Right lung (tissue), 5 donors: Measurements from ENCODE around the gene MEG3. TPM values are rescaled to one million over a fixed set of nuclear protein-coding genes. Genes with fewer than 3 reads are reported as not detected.

Experiments
- DNase-seq, 2 donors: peaks; one replicate each; pipeline ENCODE4 v3.0.0-alpha.2; 2013
- polyA plus RNA-seq, 5 donors: library from polyadenylated mRNA; unstranded; fragments of 120-200 nt; gene quantifications; one replicate each; pipeline versions ENCODE4 v1.2.1 to v1.2.3, GENCODE V29; 2013; ENCODE audit warnings: inconsistent platforms in 1 of 5, low replicate concordance in 1 of 5; ENCODE audit not compliant: insufficient read length in 5 of 5, insufficient read depth in 1 of 5

Gene MEG3
- polyA plus RNA-seq, 5 donors = 278 to 559 (median 387) TPM

GRCh38 chr14:100828031-100828769, 2.3 kb downstream of the MEG3 start:
- DNase-seq = no peak

GRCh38 chr14:100830681-100831080, 4.8 kb downstream of the MEG3 start:
- no peak for DNase-seq

GRCh38 chr14:100832311-100832960, 6.5 kb downstream of the MEG3 start:
- DNase-seq = no peak

GRCh38 chr14:100834082-100834793, 8.3 kb downstream of the MEG3 start:
- no peak for DNase-seq

GRCh38 chr14:100834794-100835547, 9.1 kb downstream of the MEG3 start:
- DNase-seq = no peak

GRCh38 chr14:100835548-100836310, 9.8 kb downstream of the MEG3 start:
- no peak for DNase-seq

- no peak for DNase-seq
Measured at GRCh38 chr14:100836311-100836805, 10.4 kb downstream of the MEG3 start.

- DNase-seq = no peak
Measured at GRCh38 chr14:100836941-100837804, 11.3 kb downstream of the MEG3 start.

- DNase-seq = no peak
Measured at GRCh38 chr14:100837805-100838350, 12.0 kb downstream of the MEG3 start.

GRCh38 chr14:100838493-100839314, 12.8 kb downstream of the MEG3 start:
- DNase-seq = no peak

- no peak for DNase-seq
Measured at GRCh38 chr14:100839315-100839585, 13.3 kb downstream of the MEG3 start.

- no peak for DNase-seq
Measured at GRCh38 chr14:100839681-100840111, 13.8 kb downstream of the MEG3 start.

- DNase-seq = no peak
Measured at GRCh38 chr14:100840286-100841065, 14.6 kb downstream of the MEG3 start.

GRCh38 chr14:100841066-100841760, 15.3 kb downstream of the MEG3 start:
- DNase-seq = no peak

- DNase-seq = no peak
Measured at GRCh38 chr14:100841761-100842403, 16.0 kb downstream of the MEG3 start.

GRCh38 chr14:100842799-100843198, 16.9 kb downstream of the MEG3 start:
- DNase-seq = no peak

GRCh38 chr14:100844082-100844408, 18.1 kb downstream of the MEG3 start:
- DNase-seq = no peak
